Astrocyte (in vitro differentiated cells and primary cell): Measurements from ENCODE around the gene LIMK2. TPM values are rescaled to one million over a fixed set of nuclear protein-coding genes. Genes with fewer than 3 reads are reported as not detected.

Experiments
- DNase-seq: peaks from one replicate; pipeline ENCODE4 v3.0.0-alpha.2; 2010; ENCODE audit warnings: low read depth
- FAIRE-seq: peaks from 2 replicates; lab custom pipeline; 2011; peaks lifted over from hg19 to GRCh38; lab: Jason Lieb, UNC
- H2AFZ ChIP-seq: 2 replicates; pipeline ENCODE4 v1.6.0; 2012; ENCODE audit warnings: low read depth, low read length, inconsistent platforms
- H3K27ac ChIP-seq: 2 replicates; pipeline ENCODE4 v1.5.1; 2011; ENCODE audit warnings: low read depth, low read length, inconsistent platforms
- H3K27me3 ChIP-seq: 2 replicates; pipeline ENCODE4 v1.6.0; 2011; ENCODE audit warnings: low read length, inconsistent platforms; ENCODE audit not compliant: insufficient read depth
- H3K36me3 ChIP-seq: 2 replicates; pipeline ENCODE4 v1.5.1; 2011; ENCODE audit warnings: low read length, inconsistent platforms; ENCODE audit not compliant: insufficient read depth
- H3K4me1 ChIP-seq: 2 replicates; pipeline ENCODE4 v1.5.1; 2011; ENCODE audit warnings: low read length, inconsistent platforms; ENCODE audit not compliant: insufficient read depth
- H3K4me2 ChIP-seq: 2 replicates; pipeline ENCODE4 v1.6.0; 2012; ENCODE audit warnings: low read length, inconsistent platforms
- H3K4me3 ChIP-seq: 2 replicates; pipeline ENCODE4 v1.5.1; 2011; ENCODE audit warnings: low read depth, mild to moderate bottlenecking, low read length, inconsistent platforms; ENCODE audit not compliant: insufficient read depth
- H3K79me2 ChIP-seq: 2 replicates; pipeline ENCODE4 v1.6.0; 2012; ENCODE audit warnings: mild to moderate bottlenecking, low read length, inconsistent platforms; ENCODE audit not compliant: insufficient read depth
- H3K9ac ChIP-seq: 2 replicates; pipeline ENCODE4 v1.6.0; 2012; ENCODE audit warnings: mild to moderate bottlenecking, low read length, inconsistent platforms
- H3K9me3 ChIP-seq: 2 replicates; pipeline ENCODE4 v1.5.1; 2012; ENCODE audit warnings: low read depth, mild to moderate bottlenecking, low read length, inconsistent platforms; ENCODE audit not compliant: insufficient read depth
- H4K20me1 ChIP-seq: 2 replicates; pipeline ENCODE4 v1.6.0; 2012; ENCODE audit warnings: low read length, inconsistent platforms; ENCODE audit not compliant: insufficient read depth
- H3K27ac Mint-ChIP-seq: one replicate; pipeline ENCODE4 v1.8.0; 2021; ENCODE audit warnings: mild to moderate bottlenecking, mixed read lengths; ENCODE audit not compliant: unreplicated experiment
- H3K27me3 Mint-ChIP-seq: one replicate; pipeline ENCODE4 v1.8.0; 2021; ENCODE audit warnings: low read depth, mixed read lengths; ENCODE audit not compliant: unreplicated experiment
- H3K36me3 Mint-ChIP-seq: one replicate; pipeline ENCODE4 v1.8.0; 2021; ENCODE audit warnings: low read depth, mixed read lengths; ENCODE audit not compliant: unreplicated experiment
- H3K4me1 Mint-ChIP-seq: one replicate; pipeline ENCODE4 v1.8.0; 2021; ENCODE audit warnings: low read depth, mixed read lengths; ENCODE audit not compliant: unreplicated experiment
- H3K4me3 Mint-ChIP-seq: one replicate; pipeline ENCODE4 v1.8.0; 2021; ENCODE audit warnings: mild to moderate bottlenecking, moderate library complexity, mixed read lengths; ENCODE audit not compliant: unreplicated experiment
- H3K9me3 Mint-ChIP-seq: one replicate; pipeline ENCODE4 v1.8.0; 2021; ENCODE audit warnings: mild to moderate bottlenecking, mixed read lengths; ENCODE audit not compliant: unreplicated experiment
- EZH2 ChIP-seq: IDR thresholded peaks from 2 replicates; pipeline ENCODE4 v1.6.1; 2012; ENCODE audit warnings: mild to moderate bottlenecking, low read length, inconsistent platforms; ENCODE audit not compliant: insufficient read depth
- total RNA-seq: library from RNA; stranded (reverse); gene quantifications from 2 replicates; pipeline ENCODE4 v1.2.1, GENCODE V29; 2021
- TF ChIP-seq, protein P1 (sequence below): IDR thresholded peaks from 2 replicates; pipeline ENCODE4 v1.5.1; 2011; ENCODE audit warnings: low read depth, mild to moderate bottlenecking, inconsistent platforms, low read length, moderate library complexity; ENCODE audit not compliant: insufficient read depth

The LIMK2 gene
- total RNA-seq, 1 donor from 2014 or later = 128 TPM

DNA sequence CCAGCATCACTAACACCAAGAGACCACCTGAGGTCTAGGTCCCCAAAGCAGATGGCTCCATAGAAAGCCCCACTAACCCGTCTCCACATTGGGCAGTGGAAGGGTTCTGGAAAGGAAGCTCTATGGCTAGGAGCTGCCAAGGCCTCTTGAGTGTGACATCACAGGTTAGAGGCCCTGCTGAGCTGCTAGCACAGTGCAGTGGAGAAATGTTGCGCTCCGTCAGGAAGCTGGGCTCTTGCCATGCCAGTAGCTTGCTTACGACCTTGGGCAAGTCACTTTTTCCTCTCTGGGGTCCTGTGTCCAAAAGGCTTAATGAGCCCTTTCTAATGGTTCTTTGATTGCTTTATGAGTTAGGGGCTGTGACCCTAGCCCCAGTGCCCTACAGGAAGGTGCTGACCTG is 69.6 kb downstream of the LIMK2 start:
- Mint-ChIP-seq H3K4me3 (no peak overlapping the region), H3K4me1 (peaks cover 2% of the 10 kb centered on the region), H3K27me3 (no peaks in the 10 kb centered on the region), H3K27ac (no peak overlapping the region), H3K9me3 (no peaks in the 10 kb centered on the region), H3K36me3 (peaks cover 27% of the 10 kb centered on the region)
- Histone ChIP-seq H3K79me2 (no peaks in the 10 kb centered on the region), H3K9ac (no peak overlapping the region), H3K4me2 (no peak overlapping the region), H3K4me1 (no peaks in the 10 kb centered on the region), H2AFZ (no peak overlapping the region), H3K9me3 (no peaks in the 10 kb centered on the region), H3K27me3 (no peaks in the 10 kb centered on the region), H3K27ac (no peak overlapping the region), H4K20me1 (peaks cover 26% of the 10 kb centered on the region), H3K36me3 (peaks cover 14% of the 10 kb centered on the region), H3K4me3 (no peak overlapping the region)
- no peak for TF ChIP-seq EZH2
- TF ChIP-seq, protein P1, sequence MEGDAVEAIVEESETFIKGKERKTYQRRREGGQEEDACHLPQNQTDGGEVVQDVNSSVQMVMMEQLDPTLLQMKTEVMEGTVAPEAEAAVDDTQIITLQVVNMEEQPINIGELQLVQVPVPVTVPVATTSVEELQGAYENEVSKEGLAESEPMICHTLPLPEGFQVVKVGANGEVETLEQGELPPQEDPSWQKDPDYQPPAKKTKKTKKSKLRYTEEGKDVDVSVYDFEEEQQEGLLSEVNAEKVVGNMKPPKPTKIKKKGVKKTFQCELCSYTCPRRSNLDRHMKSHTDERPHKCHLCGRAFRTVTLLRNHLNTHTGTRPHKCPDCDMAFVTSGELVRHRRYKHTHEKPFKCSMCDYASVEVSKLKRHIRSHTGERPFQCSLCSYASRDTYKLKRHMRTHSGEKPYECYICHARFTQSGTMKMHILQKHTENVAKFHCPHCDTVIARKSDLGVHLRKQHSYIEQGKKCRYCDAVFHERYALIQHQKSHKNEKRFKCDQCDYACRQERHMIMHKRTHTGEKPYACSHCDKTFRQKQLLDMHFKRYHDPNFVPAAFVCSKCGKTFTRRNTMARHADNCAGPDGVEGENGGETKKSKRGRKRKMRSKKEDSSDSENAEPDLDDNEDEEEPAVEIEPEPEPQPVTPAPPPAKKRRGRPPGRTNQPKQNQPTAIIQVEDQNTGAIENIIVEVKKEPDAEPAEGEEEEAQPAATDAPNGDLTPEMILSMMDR = no peak
- no peak for FAIRE-seq
- no peak for DNase-seq

DNA sequence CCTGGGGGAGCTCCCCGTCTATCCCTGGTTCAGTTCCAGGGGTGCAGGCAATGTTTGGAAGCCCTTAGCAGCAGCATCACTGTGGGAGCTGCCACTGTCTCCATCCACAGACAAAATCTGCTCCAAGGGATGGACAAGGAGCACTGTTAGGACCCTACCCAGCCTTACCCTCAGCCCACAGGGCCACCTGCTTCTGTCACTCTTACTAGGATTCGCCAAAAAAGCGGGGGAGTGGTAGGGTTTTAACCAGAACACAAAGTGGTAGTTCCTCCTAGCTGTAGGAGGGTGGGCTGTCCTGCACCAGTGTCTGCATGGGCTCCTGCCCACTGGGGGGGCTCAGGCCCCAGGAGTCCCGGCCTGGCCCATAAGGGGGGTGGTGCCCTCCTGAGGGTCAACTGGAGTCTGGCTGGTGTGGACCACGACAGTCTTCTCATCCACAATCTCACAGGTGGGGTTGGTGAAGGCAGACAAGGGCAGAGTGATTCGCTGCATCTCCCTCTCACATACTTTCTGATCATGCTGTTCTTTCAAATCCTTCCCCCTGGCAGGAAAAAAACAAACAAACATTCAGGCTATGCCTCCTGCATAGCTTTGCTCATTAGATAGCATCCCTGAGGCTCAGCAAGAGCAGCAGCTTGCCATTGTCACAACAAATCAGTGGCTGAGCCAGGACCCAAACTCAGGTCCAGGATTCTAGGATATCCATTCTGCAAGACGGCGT is 70.8 kb downstream of the LIMK2 start:
- DNase-seq = no peak
- TF ChIP-seq, protein P1 = no peak
- no peak for TF ChIP-seq EZH2
- FAIRE-seq = no peak
- H3K27me3 Mint-ChIP-seq = no peaks in the 10 kb centered on the region
- Histone ChIP-seq H3K27me3 (no peaks in the 10 kb centered on the region), H3K4me2 (no peak overlapping the region), H4K20me1 (peaks cover 26% of the 10 kb centered on the region), H2AFZ (no peak overlapping the region), H3K9ac (no peak overlapping the region), H3K4me3 (no peak overlapping the region), H3K27ac (no peak overlapping the region), H3K79me2 (no peaks in the 10 kb centered on the region), H3K4me1 (no peaks in the 10 kb centered on the region), H3K9me3 (no peaks in the 10 kb centered on the region), H3K36me3 (peaks cover 16% of the 10 kb centered on the region)
- peaks cover 2% of the 10 kb centered on the region for H3K4me1 Mint-ChIP-seq
- H3K4me3 Mint-ChIP-seq = no peak overlapping the region
- peaks cover 27% of the 10 kb centered on the region for H3K36me3 Mint-ChIP-seq
- no peaks in the 10 kb centered on the region for H3K9me3 Mint-ChIP-seq
- H3K27ac Mint-ChIP-seq = no peak overlapping the region
